HepG2 (cell line): ENCODE results near the gene EEF2.

Experiments
- BRD4 ChIP-seq: sonication (generic); formaldehyde crosslinking; IDR thresholded peaks from 2 replicates; pipeline ENCODE4 v1.4.0; 2020; ENCODE audit warnings: missing genetic modification reagents
- CBX2 ChIP-seq, 2 experiments: fragments of 200-600 bp in 1 of 2; sonication (generic); formaldehyde crosslinking in 1 of 2; IDR thresholded peaks; 2 replicates each; pipeline versions ENCODE4 v1.7.0 to v1.8.1; 2018 to 2022; ENCODE audit warnings: low read depth in 2 of 2, low read length in 1 of 2, mild to moderate bottlenecking in 1 of 2, missing genetic modification reagents in 1 of 2
- ELF4 ChIP-seq: sonication (generic); formaldehyde crosslinking; IDR thresholded peaks from 2 replicates; pipeline ENCODE4 v1.5.0; 2020; ENCODE audit warnings: missing genetic modification reagents, mild to moderate bottlenecking, moderate library complexity, borderline replicate concordance
- NFYC ChIP-seq: IDR thresholded peaks from 2 replicates; pipeline ENCODE4 v1.6.1; 2016; ENCODE audit warnings: missing genetic modification reagents, missing compliant biosample characterization
- TBP ChIP-seq: sonication (generic); formaldehyde crosslinking; IDR thresholded peaks from 2 replicates; pipeline ENCODE4 v1.5.0; 2020; ENCODE audit warnings: missing genetic modification reagents
- ZNF253 ChIP-seq: sonication (generic); formaldehyde crosslinking; IDR thresholded peaks from 2 replicates; pipeline ENCODE4 v1.8.0; 2022; ENCODE audit warnings: mild to moderate bottlenecking, missing genetic modification reagents, borderline replicate concordance
- ZNF383 ChIP-seq: sonication (generic); formaldehyde crosslinking; IDR thresholded peaks from 2 replicates; pipeline ENCODE4 v1.4.0; 2020; ENCODE audit warnings: missing genetic modification reagents, mild to moderate bottlenecking, borderline replicate concordance
- ZNF609 ChIP-seq: sonication (generic); formaldehyde crosslinking; IDR thresholded peaks from 2 replicates; pipeline ENCODE4 v1.4.0; 2020; ENCODE audit warnings: mild to moderate bottlenecking, missing genetic modification reagents, borderline replicate concordance
- ZNF672 ChIP-seq: sonication (generic); formaldehyde crosslinking; IDR thresholded peaks from 2 replicates; pipeline ENCODE4 v1.8.1; 2022; ENCODE audit warnings: missing genetic modification reagents

GRCh38 chr19:4007836-4008539, 22.7 kb upstream of the EEF2 start:
- TF ChIP-seq ELF4 (CRISPR knock-in tag) (no peak), ZNF253 (CRISPR knock-in tag) (no peak), BRD4 (no peak), ZNF609 (CRISPR knock-in tag) (no peak), CBX2 (IDR thresholded peaks at IDR 0.05; ENCODE audit: low read depth, low read length) (no peak), CBX2 (CRISPR knock-in tag; IDR thresholded peaks at IDR 0.05; ENCODE audit: low read depth) (no peak), ZNF672 (CRISPR knock-in tag) (no peak), ZNF383 (CRISPR knock-in tag) (no peak), TBP (CRISPR knock-in tag) (no peak), NFYC (CRISPR knock-in tag) (no peak)
